GM19035 (cell line): ENCODE data around the gene COA3.

ENCODE experiments used
- ATAC-seq: cut with Tn5 transposase; IDR thresholded peaks from one replicate; pipeline ENCODE4 v1.9.1; 2021; ENCODE audit not compliant: unreplicated experiment

Gene COA3

GRCh38 chr17:42754782-42755181 is 43.7 kb downstream of the COA3 start:
- no peak for ATAC-seq

- no peak for ATAC-seq
Observed at GRCh38 chr17:42751628-42752027, 46.9 kb downstream of the COA3 start.

DNA sequence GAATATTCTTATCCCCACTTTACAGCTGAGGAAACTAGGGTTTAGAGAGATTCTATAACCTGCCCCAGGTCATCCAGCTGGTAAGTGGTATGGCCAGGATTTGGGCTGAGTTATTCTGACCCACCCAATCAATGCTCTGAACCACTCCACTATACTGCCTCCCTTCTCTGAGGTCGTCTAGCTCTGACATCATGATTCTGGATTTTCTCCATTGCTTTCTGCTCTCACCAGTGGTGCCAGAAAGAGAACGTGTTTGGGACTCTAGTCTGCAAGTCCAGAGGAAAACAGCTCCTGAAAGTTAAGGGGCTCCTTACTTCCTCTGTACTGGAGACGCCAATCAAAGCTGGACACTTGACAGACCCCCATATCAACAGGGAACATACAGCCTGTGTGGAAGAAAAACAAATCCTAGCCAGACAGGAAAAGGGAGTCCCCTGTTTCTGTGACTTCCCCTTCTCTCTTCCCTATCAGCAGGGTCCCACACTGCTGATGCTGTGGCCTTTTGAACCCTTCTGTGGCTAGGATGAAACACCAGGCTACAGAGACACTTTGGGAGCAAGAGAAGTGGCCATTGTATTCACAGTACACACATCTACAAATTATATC is 47.7 kb downstream of the COA3 start:
- ATAC-seq, result no peak

GRCh38 chr17:42748908-42749798 is 49.4 kb downstream of the COA3 start:
- no peak for ATAC-seq

- no peak for ATAC-seq
Observed at GRCh38 chr17:42748202-42748907, 50.1 kb downstream of the COA3 start.
